SU-DHL-6 (cell line): ENCODE data around the gene HEMK1.

Experiments used
- EZH2phosphoT487 ChIP-seq: fragments of 200-600 bp; sonication (generic), shearing (Covaris generic); conservative IDR thresholded peaks from 2 replicates; pipeline ENCODE4 v1.6.1; 2018; ENCODE audit warnings: mild to moderate bottlenecking, antibody characterized with exemption, low read length, moderate library complexity, mixed read lengths
- TF ChIP-seq, protein P1 (sequence below): fragments of 200-600 bp; sonication (generic); IDR thresholded peaks from one replicate; pipeline ENCODE4 v1.5.1; 2017; ENCODE audit warnings: antibody characterized with exemption, mild to moderate bottlenecking, low read length, moderate library complexity; ENCODE audit not compliant: insufficient read depth, poor library complexity, severe bottlenecking

DNA sequence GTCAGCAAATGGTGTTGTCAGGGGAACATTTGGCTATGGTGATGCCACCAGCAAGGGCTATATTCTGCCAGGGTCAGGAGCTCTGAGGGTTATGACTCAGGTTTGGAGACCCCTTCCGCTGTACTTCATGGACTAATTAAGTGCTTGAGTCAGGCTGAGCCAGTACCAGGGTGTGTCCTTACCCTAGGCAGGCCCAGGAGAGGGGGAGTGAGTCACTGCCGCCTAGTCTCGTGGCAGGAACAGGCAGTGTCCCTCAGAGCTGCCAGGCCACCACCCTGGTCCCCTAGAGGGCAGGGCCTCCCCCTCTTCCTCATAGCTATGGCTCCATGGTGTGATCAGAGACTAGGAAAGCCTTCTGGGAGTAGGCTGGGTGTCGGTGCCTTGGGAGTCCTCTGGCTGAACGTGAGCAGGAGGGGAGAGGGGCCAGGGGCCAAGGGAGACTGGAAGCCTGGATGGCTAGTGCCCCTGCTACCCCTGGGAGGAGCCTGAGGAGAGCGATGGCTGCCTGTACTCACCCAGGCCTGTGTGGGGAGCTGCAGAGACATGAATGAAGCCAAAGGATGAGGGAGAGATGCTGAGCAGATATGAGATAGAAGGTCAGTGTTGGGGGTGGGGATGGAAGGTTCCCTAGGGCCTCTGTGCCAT is 58.2 kb downstream of the HEMK1 start:
- TF ChIP-seq, protein P1, sequence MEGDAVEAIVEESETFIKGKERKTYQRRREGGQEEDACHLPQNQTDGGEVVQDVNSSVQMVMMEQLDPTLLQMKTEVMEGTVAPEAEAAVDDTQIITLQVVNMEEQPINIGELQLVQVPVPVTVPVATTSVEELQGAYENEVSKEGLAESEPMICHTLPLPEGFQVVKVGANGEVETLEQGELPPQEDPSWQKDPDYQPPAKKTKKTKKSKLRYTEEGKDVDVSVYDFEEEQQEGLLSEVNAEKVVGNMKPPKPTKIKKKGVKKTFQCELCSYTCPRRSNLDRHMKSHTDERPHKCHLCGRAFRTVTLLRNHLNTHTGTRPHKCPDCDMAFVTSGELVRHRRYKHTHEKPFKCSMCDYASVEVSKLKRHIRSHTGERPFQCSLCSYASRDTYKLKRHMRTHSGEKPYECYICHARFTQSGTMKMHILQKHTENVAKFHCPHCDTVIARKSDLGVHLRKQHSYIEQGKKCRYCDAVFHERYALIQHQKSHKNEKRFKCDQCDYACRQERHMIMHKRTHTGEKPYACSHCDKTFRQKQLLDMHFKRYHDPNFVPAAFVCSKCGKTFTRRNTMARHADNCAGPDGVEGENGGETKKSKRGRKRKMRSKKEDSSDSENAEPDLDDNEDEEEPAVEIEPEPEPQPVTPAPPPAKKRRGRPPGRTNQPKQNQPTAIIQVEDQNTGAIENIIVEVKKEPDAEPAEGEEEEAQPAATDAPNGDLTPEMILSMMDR: no peak
- no peak for TF ChIP-seq EZH2phosphoT487
